CD4-positive, alpha-beta memory T cell (primary cell): Measurements from ENCODE around the gene LPCAT1. TPM values are rescaled to one million over a fixed set of nuclear protein-coding genes. Genes with fewer than 3 reads are reported as not detected.

Experiments used
- CTCF ChIA-PET: fragments of 350-600 bp; sonication (Branson Sonifier 250); formaldehyde crosslinking; loops from one replicate; lab custom pipeline; 2021; ENCODE audit warnings: inconsistent platforms; ENCODE audit not compliant: partially characterized antibody; lab: Charles Lee
- POLR2A ChIA-PET: fragments of 350-600 bp; sonication (Branson Sonifier 250); formaldehyde crosslinking; loops from one replicate; lab custom pipeline; 2021; ENCODE audit not compliant: partially characterized antibody; lab: Charles Lee
- DNase-seq, 5 donors: peaks; one replicate each; pipeline versions ENCODE4 v3.0.0 to v3.0.0-alpha.2; 2020 to 2022; ENCODE audit warnings: mixed read lengths in 1 of 5
- H3K27ac ChIP-seq: one replicate; pipeline ENCODE4 v1.7.0; 2013; ENCODE audit warnings: low read depth, low read length
- H3K27me3 ChIP-seq: 2 replicates; pipeline ENCODE4 v1.7.0; 2013; ENCODE audit warnings: mild to moderate bottlenecking, low read length, moderate library complexity; ENCODE audit not compliant: insufficient read depth
- H3K36me3 ChIP-seq: 2 replicates; pipeline ENCODE4 v1.7.0; 2013; ENCODE audit warnings: mild to moderate bottlenecking, low read length, moderate library complexity; ENCODE audit not compliant: insufficient read depth
- H3K4me1 ChIP-seq: 2 replicates; pipeline ENCODE4 v1.7.0; 2013; ENCODE audit warnings: mild to moderate bottlenecking, low read length, moderate library complexity; ENCODE audit not compliant: insufficient read depth
- H3K4me3 ChIP-seq, 2 donors: one replicate each; pipeline ENCODE4 v1.7.0; 2013; ENCODE audit warnings: low read length in 2 of 2, mild to moderate bottlenecking in 1 of 2
- H3K9me3 ChIP-seq, 2 donors: one replicate each; pipeline ENCODE4 v1.7.0; 2013; ENCODE audit warnings: low read length in 2 of 2, control low read depth in 1 of 2; ENCODE audit not compliant: control insufficient read depth in 1 of 2
- H3K27ac Mint-ChIP-seq, 7 donors: one replicate each; pipeline ENCODE4 v1.8.0; 2020 to 2021; ENCODE audit warnings: mixed read lengths in 7 of 7, mild to moderate bottlenecking in 6 of 7, inconsistent platforms in 3 of 7, moderate library complexity in 3 of 7
- H3K27me3 Mint-ChIP-seq, 2 donors: one replicate each; pipeline ENCODE4 v1.8.0; 2020 to 2021; ENCODE audit warnings: mixed read lengths in 2 of 2
- H3K36me3 Mint-ChIP-seq, 2 donors: one replicate each; pipeline ENCODE4 v1.8.0; 2020 to 2021; ENCODE audit warnings: mixed read lengths in 2 of 2, inconsistent platforms in 1 of 2, mild to moderate bottlenecking in 1 of 2
- H3K4me1 Mint-ChIP-seq, 4 donors: one replicate each; pipeline ENCODE4 v1.8.0; 2020 to 2021; ENCODE audit warnings: mixed read lengths in 4 of 4, mild to moderate bottlenecking in 1 of 4
- H3K4me3 Mint-ChIP-seq, 8 donors: one replicate each; pipeline ENCODE4 v1.8.0; 2020 to 2021; ENCODE audit warnings: mixed read lengths in 8 of 8, mild to moderate bottlenecking in 7 of 8, moderate library complexity in 6 of 8, inconsistent platforms in 3 of 8
- H3K9me3 Mint-ChIP-seq, 8 donors: one replicate each; pipeline ENCODE4 v1.8.0; 2020 to 2021; ENCODE audit warnings: mixed read lengths in 8 of 8, mild to moderate bottlenecking in 5 of 8, inconsistent platforms in 3 of 8, moderate library complexity in 1 of 8
- intact Hi-C: fragments of 100-400 bp; cut with micrococcal nuclease; formaldehyde crosslinking; loops from one replicate; pipeline ENCODE4 v1.15.1; 2023
- polyA plus RNA-seq, 2 donors: library from polyadenylated mRNA; unstranded; fragments of 300-500 nt; fragmentation: Illumina TruSeq; gene quantifications; one replicate each; pipeline ENCODE4 v1.2.3, GENCODE V29; 2021
- total RNA-seq, 2 experiments: library from RNA; stranded (reverse); gene quantifications; one replicate each; pipeline ENCODE4 v1.2.3, GENCODE V29; 2021

The LPCAT1 gene
- total and polyA plus RNA-seq, 4 experiments from 2014 or later = 9.0 to 63.6 (median 47.5) TPM

GRCh38 chr5:1553539-1554409, 30.0 kb upstream of the LPCAT1 start:
- no peaks in the 10 kb centered on the region for H3K27me3 ChIP-seq
- Mint-ChIP-seq H3K36me3 (no peaks in the 10 kb centered on the region), H3K9me3 (peaks cover 0 to 2% (median 0%) of the 10 kb centered on the region in 8 donors), H3K27me3 (no peaks in the 10 kb centered on the region), H3K27ac (no peak overlapping the region), H3K4me1 (no peaks in the 10 kb centered on the region), H3K4me3 (no peak overlapping the region)
- ChIA-PET CTCF (no interaction called here), POLR2A (no interaction called here)
- no peak for DNase-seq
- no peak overlapping the region for H3K27ac ChIP-seq
- no peaks in the 10 kb centered on the region for H3K4me1 ChIP-seq
- no peaks in the 10 kb centered on the region for H3K9me3 ChIP-seq
- H3K36me3 ChIP-seq = no peaks in the 10 kb centered on the region
- intact Hi-C loops = no loop called here
- no peak overlapping the region for H3K4me3 ChIP-seq

DNA sequence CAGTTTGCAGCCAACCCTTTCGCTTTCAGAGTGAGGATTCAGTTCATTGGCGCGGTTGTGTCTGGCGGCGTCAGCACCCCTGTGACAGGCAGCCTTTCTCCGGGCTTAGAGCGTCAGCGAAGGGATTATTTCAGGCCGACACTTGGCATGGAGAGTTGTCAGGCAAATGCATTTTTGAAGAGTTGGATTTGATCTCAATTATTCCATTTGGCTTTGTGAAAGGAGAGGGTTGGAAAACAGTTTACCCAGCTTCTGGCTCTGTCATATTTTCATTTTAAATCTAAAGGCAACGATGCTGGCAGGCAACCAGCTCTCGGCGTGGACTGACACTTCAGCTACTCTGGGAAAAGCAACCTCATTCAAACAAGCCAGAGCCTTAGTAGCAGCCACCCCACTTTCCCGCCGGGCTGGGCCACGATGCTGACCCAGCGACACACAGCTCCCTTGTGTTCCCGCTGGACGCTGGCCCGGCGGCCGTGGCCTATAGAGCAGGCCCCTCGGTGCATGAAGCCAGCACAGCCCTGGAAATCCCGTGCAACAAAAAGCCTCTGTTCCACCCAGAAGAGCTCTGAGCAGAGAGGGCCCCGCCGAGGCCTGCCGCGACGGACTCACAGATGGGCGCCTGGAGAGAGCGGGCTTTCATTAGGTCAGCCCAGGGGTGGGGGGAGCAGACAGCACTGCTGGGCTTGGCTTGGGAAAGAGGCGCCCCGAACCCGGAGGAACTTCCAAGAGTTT, 28.9 kb upstream of the LPCAT1 start:
- Mint-ChIP-seq H3K9me3 (peaks cover 0 to 2% (median 0%) of the 10 kb centered on the region in 8 donors), H3K4me1 (no peaks in the 10 kb centered on the region), H3K4me3 (no peak overlapping the region), H3K36me3 (no peaks in the 10 kb centered on the region), H3K27ac (no peak overlapping the region), H3K27me3 (no peaks in the 10 kb centered on the region)
- no peaks in the 10 kb centered on the region for H3K36me3 ChIP-seq
- H3K27ac ChIP-seq = no peak overlapping the region
- no peaks in the 10 kb centered on the region for H3K4me1 ChIP-seq
- no peaks in the 10 kb centered on the region for H3K9me3 ChIP-seq
- H3K27me3 ChIP-seq = no peaks in the 10 kb centered on the region
- H3K4me3 ChIP-seq = no peak overlapping the region
- intact Hi-C loops = no loop called here
- no peak for DNase-seq
- ChIA-PET POLR2A (no interaction called here), CTCF (no interaction called here)

DNA sequence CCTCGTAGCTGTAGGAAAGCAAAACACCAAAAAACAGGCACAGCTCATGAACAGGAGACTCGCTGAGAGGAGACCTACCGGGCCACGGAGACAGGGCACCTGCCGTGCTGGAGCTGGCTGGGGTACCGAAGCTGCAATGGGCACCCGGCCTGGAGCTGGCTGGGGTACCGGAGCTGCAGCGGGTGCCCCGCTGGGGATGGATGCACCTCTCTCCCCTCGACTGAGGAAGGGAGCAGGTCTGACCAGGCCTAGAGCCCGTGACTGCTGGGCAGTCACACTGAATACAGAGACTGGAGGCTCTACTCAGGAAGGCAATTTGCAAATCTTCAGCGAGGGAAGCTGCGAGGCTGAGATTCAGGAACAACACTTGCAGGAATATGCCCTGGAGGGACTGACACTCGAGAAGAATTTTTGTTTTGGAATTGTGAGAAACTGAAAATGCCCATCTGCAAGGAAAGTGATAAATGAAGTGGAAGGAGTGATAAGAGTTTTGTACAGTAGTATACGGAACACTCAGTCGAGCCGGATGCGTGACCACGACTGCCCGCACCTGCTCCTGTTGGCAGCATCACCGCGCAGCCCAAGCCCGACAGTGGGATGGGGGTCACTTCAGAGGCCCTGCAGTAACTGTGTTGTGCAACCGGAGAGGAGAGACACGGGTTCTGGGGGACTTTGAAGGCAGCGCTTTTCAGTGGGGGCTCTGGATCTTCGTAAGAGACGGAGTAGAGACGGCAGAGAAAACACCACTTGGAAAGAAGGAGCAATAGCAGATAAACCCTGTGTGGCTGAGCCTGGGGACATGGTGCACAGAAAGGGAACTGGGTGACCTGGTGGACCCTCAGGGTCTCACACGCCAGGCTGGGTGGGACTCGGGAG, 27.9 kb upstream of the LPCAT1 start:
- Histone ChIP-seq H3K27me3 (no peaks in the 10 kb centered on the region), H3K36me3 (no peaks in the 10 kb centered on the region), H3K9me3 (no peaks in the 10 kb centered on the region), H3K4me1 (no peaks in the 10 kb centered on the region), H3K4me3 (no peak overlapping the region), H3K27ac (no peak overlapping the region)
- Mint-ChIP-seq H3K27me3 (no peaks in the 10 kb centered on the region), H3K27ac (no peak overlapping the region), H3K4me1 (no peaks in the 10 kb centered on the region), H3K9me3 (peaks cover 0 to 2% (median 0%) of the 10 kb centered on the region in 8 donors), H3K4me3 (no peak overlapping the region), H3K36me3 (no peaks in the 10 kb centered on the region)
- intact Hi-C loops = no loop called here
- POLR2A ChIA-PET = no interaction called here
- CTCF ChIA-PET = no interaction called here
- DNase-seq = no peak

DNA sequence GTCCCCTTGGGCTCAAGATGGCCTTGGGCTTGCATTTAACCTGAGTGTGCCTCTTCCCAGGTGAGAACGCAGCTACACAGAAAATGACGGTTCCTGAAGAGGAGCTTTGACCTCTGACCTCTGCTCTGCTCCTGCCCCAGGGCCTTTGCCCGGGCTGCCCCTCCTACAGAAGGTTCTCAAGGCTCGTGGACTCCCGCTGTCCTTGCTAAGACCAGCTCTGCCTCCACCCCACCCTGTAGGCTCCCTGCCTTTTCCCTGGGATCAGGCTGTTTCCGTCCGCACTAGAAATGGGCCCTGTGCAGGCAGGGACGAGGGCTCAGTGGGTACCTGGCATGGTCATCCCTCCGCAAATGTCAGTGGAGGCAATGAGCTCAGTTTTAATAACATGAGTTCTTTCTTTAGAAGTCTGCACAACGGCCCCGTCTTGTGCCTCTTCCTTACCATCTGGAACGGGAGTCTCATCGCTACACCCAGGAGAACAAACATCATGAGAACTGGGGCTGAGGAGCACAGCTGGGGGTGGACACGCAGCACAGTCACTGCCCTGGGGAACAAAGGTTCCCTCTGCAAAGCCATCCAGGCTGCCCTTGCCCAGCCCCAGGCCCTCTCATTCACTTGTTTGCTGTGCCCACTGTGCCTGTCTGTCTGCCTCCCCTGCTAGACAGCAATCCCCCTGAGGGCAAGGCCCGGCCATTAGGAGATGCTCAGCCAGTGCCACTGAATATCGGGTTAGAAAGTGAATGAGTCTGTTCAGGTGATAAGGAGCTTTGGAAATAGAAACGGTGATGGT, 26.7 kb upstream of the LPCAT1 start:
- H3K36me3 Mint-ChIP-seq = no peaks in the 10 kb centered on the region

DNA sequence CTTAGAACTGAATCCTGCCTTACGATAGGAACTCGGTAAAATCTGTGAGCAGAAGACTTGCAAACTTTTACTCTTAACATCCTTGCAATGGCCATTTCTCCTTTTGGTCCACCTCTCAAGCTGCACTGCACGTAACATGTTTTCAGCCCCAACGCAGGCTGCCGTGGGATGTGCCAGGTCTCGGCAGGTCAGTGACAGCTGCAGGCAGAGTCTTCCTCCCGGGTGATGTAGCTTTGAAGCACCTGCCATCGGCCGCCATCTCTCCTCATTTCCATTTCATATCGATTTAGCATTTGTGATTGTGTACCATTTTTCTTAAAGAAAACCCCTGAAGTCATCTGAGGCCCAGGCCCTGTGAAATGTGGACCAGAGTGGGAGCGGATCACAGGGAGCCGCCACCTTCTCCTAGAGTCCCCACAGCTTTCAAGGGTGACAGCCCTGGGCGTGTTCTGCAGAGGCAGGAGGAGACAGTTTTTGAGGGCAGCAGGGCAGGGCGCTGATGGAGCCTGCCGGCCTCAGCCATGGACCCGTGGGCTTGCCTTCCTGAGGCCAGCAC, 25.8 kb upstream of the LPCAT1 start:
- Histone ChIP-seq H3K9me3 (no peaks in the 10 kb centered on the region), H3K4me1 (no peaks in the 10 kb centered on the region), H3K27me3 (no peaks in the 10 kb centered on the region), H3K27ac (no peak overlapping the region), H3K36me3 (no peaks in the 10 kb centered on the region), H3K4me3 (no peak overlapping the region)
- H3K4me1 Mint-ChIP-seq = peaks cover 0 to 7% (median 2%) of the 10 kb centered on the region in 4 donors
- H3K27ac Mint-ChIP-seq = no peak overlapping the region
- CTCF ChIA-PET = no interaction called here
- no peak for DNase-seq
- no peaks in the 10 kb centered on the region for H3K27me3 Mint-ChIP-seq
- intact Hi-C loops = no loop called here
- peaks cover 0 to 3% (median 0%) of the 10 kb centered on the region in 8 donors for H3K9me3 Mint-ChIP-seq
- no peaks in the 10 kb centered on the region for H3K36me3 Mint-ChIP-seq
- H3K4me3 Mint-ChIP-seq = no peak overlapping the region
- POLR2A ChIA-PET = no interaction called here

More for the DNA sequence above, 26.7 kb upstream of the LPCAT1 start:
- CTCF ChIA-PET = no interaction called here
- Histone ChIP-seq H3K4me3 (no peak overlapping the region), H3K36me3 (no peaks in the 10 kb centered on the region), H3K27me3 (no peaks in the 10 kb centered on the region), H3K4me1 (no peaks in the 10 kb centered on the region), H3K9me3 (no peaks in the 10 kb centered on the region), H3K27ac (no peak overlapping the region)
- Mint-ChIP-seq H3K4me3 (no peak overlapping the region), H3K27ac (peak overlapping the region in 1 of 7 donors; percentile 46), H3K9me3 (peaks cover 0 to 3% (median 0%) of the 10 kb centered on the region in 8 donors), H3K27me3 (no peaks in the 10 kb centered on the region), H3K4me1 (peaks cover 0 to 5% (median 2%) of the 10 kb centered on the region in 4 donors)
- POLR2A ChIA-PET = no interaction called here
- no peak for DNase-seq
- intact Hi-C loops = no loop called here

DNA sequence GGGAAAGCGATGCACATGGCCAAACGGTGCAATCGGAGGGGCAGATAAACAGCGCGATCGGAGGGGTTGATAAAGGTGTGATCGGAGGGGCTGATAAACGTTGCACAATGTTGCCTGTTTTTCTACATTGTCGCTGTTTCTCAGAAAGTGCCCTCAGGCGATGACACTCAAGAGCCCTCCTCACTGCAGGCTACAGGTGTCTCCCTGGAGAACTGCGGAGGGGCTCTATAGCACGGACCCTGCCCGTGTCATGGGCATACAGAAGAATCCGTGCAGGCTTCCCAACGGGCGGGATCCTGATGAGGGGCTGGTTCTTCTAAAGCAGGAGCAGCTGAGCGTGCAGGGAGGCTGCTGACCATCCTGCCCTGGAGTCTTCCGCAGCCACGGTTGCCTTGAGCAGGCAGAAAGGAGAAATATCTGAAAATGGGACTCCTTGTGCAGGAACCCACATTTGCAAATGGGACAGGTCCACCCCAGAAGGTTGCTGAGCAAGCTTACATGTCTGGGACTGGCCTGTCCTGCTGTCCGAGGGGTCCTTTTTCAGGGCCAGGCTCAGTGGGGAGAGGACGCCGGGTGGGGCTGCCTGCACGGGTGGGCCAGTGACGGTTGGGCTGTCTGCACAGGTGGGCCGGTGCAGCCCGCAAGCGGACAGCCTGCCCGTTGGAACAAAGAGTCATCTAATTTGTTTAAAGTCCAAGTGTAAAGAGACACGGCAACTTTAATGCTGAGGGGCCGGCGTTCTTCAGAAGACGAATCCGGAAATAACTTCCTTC, 25.1 kb upstream of the LPCAT1 start:
- Mint-ChIP-seq H3K36me3 (no peaks in the 10 kb centered on the region), H3K27ac (no peak overlapping the region), H3K4me3 (no peak overlapping the region), H3K27me3 (no peaks in the 10 kb centered on the region), H3K9me3 (peaks cover 0 to 3% (median 0%) of the 10 kb centered on the region in 8 donors), H3K4me1 (peaks cover 0 to 7% (median 2%) of the 10 kb centered on the region in 4 donors)
- POLR2A ChIA-PET = no interaction called here
- intact Hi-C loops = no loop called here
- H3K4me3 ChIP-seq = no peak overlapping the region
- no peaks in the 10 kb centered on the region for H3K4me1 ChIP-seq
- H3K36me3 ChIP-seq = no peaks in the 10 kb centered on the region
- H3K9me3 ChIP-seq = no peaks in the 10 kb centered on the region
- H3K27ac ChIP-seq = no peak overlapping the region
- no peaks in the 10 kb centered on the region for H3K27me3 ChIP-seq
- no peak for DNase-seq
- CTCF ChIA-PET = no interaction called here
